SK-N-MC (cell line): ENCODE measurements around the gene SYNPO2.

Experiments used
- EZH2 ChIP-seq: fragments of 200-600 bp; sonication (generic); IDR thresholded peaks from one replicate; pipeline ENCODE4 v1.6.1; 2017; ENCODE audit warnings: antibody characterized with exemption
- FOXP2 ChIP-seq: optimal IDR thresholded peaks from 2 replicates; pipeline ENCODE3; 2011; ENCODE audit warnings: mild to moderate bottlenecking, moderate library complexity; ENCODE audit not compliant: insufficient read depth; ENCODE audit errors: extremely low read length, control extremely low read depth
- POLR2AphosphoS5 ChIP-seq: IDR thresholded peaks from 2 replicates; pipeline ENCODE4 v1.6.1; 2012; ENCODE audit warnings: mild to moderate bottlenecking, low read depth, low read length, borderline replicate concordance

DNA sequence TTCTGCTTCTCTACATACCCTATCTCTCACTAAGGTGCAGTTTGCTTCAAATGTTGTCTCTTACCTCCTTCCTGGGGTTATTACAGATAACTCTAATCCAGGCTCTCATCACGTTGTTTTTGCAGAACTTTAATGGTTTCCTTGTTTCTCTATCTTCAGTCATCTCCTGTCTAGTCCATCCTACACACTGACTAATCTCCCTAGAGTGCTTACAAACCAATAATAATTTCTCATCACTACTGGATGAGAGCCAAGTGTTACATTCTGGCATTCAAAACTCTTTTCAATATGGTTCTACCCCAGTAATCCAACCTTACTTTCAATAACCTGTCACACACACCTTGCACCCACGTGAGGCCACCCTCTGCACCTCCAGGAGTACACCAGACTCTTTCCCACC lies 86.1 kb downstream of the SYNPO2 start:
- TF ChIP-seq POLR2AphosphoS5 (no peak), EZH2 (no peak), FOXP2 (no peak)
